ENCODE data around the gene PLP2.
"Not testable (repeated sequence)": the region's sequence is repeated elsewhere in the genome, so short reads cannot be mapped to it uniquely, and the experiment has no call there.

PLP2 gene

DNA sequence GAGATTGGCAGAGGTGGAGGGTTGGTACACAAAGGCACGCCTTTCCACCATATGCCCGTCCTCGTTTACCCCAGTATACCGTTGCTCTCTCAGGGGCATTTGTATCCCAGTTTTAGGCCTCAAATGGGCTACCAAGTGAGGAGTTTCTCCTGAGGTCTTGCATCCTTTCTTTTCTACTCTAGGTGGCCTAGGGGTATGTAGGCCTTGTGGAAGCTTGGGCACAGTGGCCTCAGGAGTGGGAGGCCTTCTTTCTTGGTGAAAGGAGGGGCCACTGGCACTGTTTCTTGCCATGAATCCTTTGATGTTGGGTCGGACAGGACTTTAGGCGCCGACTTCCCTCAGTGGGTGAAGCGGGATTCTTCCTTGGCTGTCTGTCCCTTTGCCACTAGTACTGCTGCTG is 24.4 kb upstream of the PLP2 start:
- no peak overlapping the region for H3K4me3 ChIP-seq (ENCODE audit: low read depth, low read length)
- TF ChIP-seq, protein P1, sequence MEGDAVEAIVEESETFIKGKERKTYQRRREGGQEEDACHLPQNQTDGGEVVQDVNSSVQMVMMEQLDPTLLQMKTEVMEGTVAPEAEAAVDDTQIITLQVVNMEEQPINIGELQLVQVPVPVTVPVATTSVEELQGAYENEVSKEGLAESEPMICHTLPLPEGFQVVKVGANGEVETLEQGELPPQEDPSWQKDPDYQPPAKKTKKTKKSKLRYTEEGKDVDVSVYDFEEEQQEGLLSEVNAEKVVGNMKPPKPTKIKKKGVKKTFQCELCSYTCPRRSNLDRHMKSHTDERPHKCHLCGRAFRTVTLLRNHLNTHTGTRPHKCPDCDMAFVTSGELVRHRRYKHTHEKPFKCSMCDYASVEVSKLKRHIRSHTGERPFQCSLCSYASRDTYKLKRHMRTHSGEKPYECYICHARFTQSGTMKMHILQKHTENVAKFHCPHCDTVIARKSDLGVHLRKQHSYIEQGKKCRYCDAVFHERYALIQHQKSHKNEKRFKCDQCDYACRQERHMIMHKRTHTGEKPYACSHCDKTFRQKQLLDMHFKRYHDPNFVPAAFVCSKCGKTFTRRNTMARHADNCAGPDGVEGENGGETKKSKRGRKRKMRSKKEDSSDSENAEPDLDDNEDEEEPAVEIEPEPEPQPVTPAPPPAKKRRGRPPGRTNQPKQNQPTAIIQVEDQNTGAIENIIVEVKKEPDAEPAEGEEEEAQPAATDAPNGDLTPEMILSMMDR (IDR thresholded peaks at IDR 0.05; ENCODE audit: low read depth, low read length), result no peak

DNA sequence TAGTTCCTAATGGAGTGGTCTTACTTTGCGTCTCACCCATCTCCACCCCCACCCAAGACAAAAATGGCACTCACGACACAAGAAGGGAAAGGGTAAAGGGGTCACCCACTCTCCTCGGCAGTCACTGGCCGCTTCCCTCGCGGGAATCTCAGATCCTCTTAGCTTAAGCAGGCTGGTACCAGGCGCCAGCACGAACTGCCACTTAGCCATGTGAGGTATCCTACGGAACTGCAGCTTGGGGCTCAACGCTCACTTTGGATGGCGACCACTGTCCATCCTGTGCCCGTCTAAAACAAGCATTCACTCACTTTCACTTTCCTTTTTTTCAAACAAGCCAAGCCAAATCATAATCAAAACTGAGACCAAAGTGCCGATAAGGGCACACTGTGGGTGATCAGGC is 23.8 kb upstream of the PLP2 start:
- no peak overlapping the region for H3K4me3 ChIP-seq (ENCODE audit: low read depth, low read length)
- TF ChIP-seq, protein P1 (IDR thresholded peaks at IDR 0.05; ENCODE audit: low read depth, low read length), result no peak

DNA sequence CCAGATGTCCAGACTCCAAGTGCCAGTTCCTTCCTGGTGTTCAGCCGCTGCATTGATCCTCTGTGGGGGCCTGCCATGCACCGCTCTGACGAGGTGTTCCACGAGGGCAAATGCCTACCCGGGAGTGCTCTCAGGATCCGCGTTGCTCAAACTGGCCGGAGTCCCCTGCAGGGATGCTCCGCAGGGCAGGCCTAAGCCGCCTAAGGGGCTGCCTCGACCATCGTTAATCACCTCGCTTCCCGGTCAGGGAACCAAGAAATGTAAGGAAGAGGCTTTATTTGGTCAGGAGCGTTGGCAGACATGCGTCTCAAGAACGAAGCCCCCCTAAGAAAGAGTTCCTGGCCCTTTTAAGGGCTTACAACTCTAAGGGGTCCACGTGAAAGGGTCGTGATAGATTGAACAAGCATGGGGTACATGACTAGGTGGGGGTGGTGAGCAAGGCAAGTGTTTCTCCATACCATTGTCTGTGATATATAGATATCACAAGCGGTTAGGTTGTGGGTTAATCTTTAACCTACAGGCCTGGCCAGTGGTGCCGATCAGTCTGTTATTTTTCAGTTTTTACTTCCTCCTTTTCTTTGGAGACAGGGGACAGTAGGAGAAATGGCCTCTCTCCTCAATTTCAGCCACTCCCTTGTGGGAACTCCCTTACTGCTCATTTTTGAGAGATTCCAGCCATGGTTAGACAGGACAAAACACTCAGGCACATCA is 23.2 kb upstream of the PLP2 start:
- not testable (repeated sequence) for H3K4me3 ChIP-seq (ENCODE audit: low read depth, low read length)

DNA sequence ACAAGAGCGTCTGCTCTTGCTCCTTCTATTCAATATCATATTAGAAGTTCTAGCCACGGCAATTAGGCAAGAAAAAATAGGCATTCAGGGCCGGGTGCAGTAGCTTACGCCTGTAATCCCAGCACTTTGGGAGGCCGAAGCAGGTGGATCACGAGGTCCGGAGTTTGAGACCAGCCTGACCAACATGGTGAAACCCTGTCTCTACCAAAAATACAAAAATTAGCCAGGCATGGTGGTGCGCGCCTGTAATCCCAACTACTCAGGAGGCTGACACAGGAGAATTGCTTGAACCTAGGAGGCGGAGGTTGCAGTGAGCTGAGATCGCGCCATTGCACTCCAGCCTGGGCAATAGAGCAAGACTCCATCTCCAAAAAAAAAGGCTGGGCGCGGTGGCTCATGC is 22.4 kb upstream of the PLP2 start:
- H3K4me3 ChIP-seq (ENCODE audit: low read depth, low read length), result not testable (repeated sequence)

DNA sequence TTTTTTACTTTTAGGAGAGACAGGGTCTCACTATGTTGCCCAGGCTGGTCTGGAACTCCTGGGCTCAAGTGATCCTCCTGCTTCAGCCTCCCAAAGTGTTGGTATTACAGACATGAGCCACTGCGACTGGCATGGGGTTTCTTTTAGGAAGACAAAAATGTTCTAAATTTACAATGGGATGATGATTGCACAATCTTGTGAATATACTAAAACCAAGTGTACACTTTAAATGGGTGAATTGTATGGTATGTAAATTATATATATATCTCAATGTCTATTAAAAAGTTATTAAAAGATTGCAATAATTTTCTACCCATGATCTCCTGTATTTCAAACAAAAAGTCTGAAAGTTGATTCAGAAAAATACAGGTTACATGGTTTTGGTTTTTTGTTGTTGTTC is 18.2 kb upstream of the PLP2 start:
- no peak overlapping the region for H3K4me3 ChIP-seq (ENCODE audit: low read depth, low read length)
- TF ChIP-seq, protein P1 (IDR thresholded peaks at IDR 0.05; ENCODE audit: low read depth, low read length), result no peak

DNA sequence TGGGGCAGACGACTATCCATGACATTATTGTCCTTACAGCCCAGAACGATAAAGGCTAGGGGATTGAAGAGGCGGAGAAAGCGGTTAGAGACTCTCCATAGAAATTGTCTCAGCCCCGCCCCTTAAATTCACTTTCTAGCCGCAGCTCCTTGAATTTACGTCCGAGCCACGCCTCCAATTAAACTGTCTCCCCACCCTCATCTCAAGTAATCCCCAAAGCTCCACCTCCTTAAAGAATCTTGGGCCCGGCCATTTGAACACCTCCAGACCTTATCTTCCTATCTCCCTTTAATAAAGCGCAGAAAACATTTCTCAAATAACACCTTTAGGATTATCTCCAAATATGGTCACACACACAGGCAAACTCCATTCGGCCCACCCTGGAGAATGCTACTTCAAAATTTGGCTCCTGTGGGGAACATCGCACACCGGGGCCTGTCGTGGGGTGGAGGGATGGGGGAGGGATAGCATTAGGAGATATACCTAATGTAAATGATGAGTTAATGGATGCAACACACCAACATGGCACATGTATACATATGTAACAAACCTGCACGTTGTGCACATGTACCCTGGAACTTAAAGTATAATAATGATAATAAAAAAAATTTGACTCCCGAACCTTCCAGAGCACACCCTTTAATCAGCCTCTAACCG is 16.3 kb upstream of the PLP2 start:
- TF ChIP-seq, protein P1 (IDR thresholded peaks at IDR 0.05; ENCODE audit: low read depth, low read length), result no peak

DNA sequence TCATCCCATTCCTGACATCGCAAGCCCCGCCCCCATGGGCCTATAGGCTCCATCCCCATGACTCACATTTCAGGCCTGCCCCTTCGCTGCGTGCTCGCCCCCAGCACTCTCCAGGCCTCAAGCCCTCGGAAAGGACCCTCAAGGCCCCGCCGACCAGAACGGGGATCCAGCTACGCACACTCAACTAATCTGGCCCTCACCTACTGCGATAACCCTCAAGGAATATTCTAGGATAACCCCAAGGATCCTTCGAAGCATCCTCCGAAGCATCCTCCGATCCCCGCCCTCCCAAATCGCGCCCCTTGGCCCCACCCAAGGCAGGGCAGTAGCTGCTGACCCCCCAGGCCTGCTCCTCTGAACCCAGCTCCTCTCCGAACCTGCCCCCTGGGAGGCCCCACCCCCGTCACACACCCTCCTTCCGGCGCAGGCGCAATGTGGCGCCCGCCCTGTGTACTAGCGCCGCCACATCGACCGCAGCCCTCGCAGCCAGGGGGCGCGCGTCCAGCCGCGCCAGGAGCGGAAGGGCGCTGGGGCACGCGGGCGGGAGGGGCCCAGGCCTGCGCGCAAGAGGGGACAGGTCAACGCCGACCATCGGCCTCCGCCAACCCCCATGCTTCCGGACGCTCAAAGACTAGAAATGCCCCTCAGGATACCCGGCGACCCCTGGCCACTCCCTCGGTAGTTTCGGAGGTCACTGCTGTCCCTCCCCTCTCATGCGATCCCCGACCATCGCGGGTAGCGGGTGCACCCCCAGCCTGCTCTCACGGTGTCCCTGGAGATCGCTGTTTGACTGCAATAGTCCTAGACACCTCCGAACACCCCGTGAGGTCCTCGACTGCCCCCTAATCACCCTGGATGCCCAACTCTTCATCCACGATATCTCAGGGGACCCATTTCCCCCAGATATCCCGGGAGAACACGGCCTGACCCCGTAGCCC is 15.5 kb upstream of the PLP2 start:
- TF ChIP-seq, protein P1 (IDR thresholded peaks at IDR 0.05; ENCODE audit: low read depth, low read length), result peak; percentile 53
- H3K4me3 ChIP-seq (ENCODE audit: low read depth, low read length), result peak overlapping the region; percentile 49

More for the DNA sequence above, 16.3 kb upstream of the PLP2 start:
- H3K4me3 ChIP-seq (ENCODE audit: low read depth, low read length), result peak overlapping the region; percentile 43

DNA sequence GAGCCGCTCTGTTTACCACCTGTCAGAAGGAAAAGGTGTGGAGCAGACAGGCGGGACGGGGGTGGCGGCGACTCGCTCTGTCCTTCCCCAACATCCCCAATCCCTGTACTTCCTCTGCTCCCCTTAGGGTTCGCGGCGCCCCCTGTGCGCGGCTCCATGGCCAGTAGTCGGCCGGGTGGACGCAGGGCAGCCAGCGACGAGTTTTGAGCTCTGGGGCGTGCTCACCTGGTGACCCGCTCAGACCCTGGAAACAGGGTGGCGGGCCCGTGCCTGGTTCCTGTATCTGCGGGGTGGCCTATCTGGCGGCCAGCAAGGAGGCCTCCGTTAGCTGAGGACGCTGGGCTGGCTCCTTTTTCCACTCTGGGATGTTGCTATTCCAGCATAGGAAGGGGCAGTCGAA is 14.5 kb upstream of the PLP2 start:
- TF ChIP-seq, protein P1 (IDR thresholded peaks at IDR 0.05; ENCODE audit: low read depth, low read length), result no peak
- no peak overlapping the region for H3K4me3 ChIP-seq (ENCODE audit: low read depth, low read length)
